GM23338 (cell line): ENCODE data around the gene OR2M5. TPM values are rescaled to one million over a fixed set of nuclear protein-coding genes. Genes with fewer than 3 reads are reported as not detected.

Source experiments
- ATAC-seq: fragments of 200-7000 bp; cut with Tn5 transposase; 3 replicates; pipeline ENCODE4 v1.9.1; 2020
- DNase-seq: peaks from one replicate; pipeline ENCODE4 v3.0.0-alpha.2; 2015; ENCODE audit warnings: low spot score
- H2AFZ ChIP-seq: fragments of 200-600 bp; sonication (generic); 2 replicates; pipeline ENCODE4 v1.8.0; 2016; ENCODE audit warnings: antibody characterized with exemption, mild to moderate bottlenecking, moderate library complexity
- H3F3A ChIP-seq: fragments of 200-600 bp; sonication (generic); replicated peaks from 2 replicates; pipeline ENCODE4 v1.8.0; 2017; ENCODE audit warnings: antibody characterized with exemption, mixed run types, low read depth
- H3K27ac ChIP-seq: fragments of 200-600 bp; sonication (generic); 2 replicates; pipeline ENCODE4 v1.6.1; 2016; ENCODE audit warnings: low read depth
- H3K27me3 ChIP-seq: fragments of 200-600 bp; sonication (generic); 2 replicates; pipeline ENCODE4 v1.8.0; 2016; ENCODE audit warnings: mild to moderate bottlenecking, mixed run types, moderate library complexity; ENCODE audit not compliant: insufficient read depth
- H3K36me3 ChIP-seq: fragments of 200-600 bp; sonication (generic); 2 replicates; pipeline ENCODE4 v1.8.0; 2016; ENCODE audit warnings: mild to moderate bottlenecking; ENCODE audit not compliant: insufficient read depth
- H3K4me1 ChIP-seq: fragments of 200-600 bp; sonication (generic); 2 replicates; pipeline ENCODE4 v1.8.0; 2016; ENCODE audit warnings: mild to moderate bottlenecking, moderate library complexity; ENCODE audit not compliant: insufficient read depth
- H3K4me2 ChIP-seq: fragments of 200-600 bp; sonication (generic); 2 replicates; pipeline ENCODE4 v1.7.1; 2017; ENCODE audit warnings: mixed run types
- H3K4me3 ChIP-seq: fragments of 200-600 bp; sonication (generic); 2 replicates; pipeline ENCODE4 v1.6.1; 2016; ENCODE audit warnings: mixed run types
- H3K79me2 ChIP-seq: fragments of 200-600 bp; sonication (generic); replicated peaks from 2 replicates; pipeline ENCODE4 v1.8.0; 2017; ENCODE audit warnings: mild to moderate bottlenecking; ENCODE audit not compliant: insufficient read depth
- H3K9me2 ChIP-seq: fragments of 200-600 bp; sonication (generic); 2 replicates; pipeline ENCODE4 v1.8.0; 2017; ENCODE audit not compliant: insufficient read depth
- H4K20me1 ChIP-seq: fragments of 200-600 bp; sonication (generic); replicated peaks from 2 replicates; pipeline ENCODE4 v1.8.0; 2017; ENCODE audit warnings: mild to moderate bottlenecking; ENCODE audit not compliant: insufficient read depth
- H3K27ac Mint-ChIP-seq: 2 replicates; pipeline ENCODE4 v1.8.0; 2020; ENCODE audit warnings: inconsistent platforms, mild to moderate bottlenecking, moderate library complexity, mixed read lengths
- H3K27me3 Mint-ChIP-seq: 3 replicates; pipeline ENCODE4 v1.8.0; 2022; ENCODE audit warnings: low read depth, mild to moderate bottlenecking, moderate library complexity, mixed read lengths, inconsistent platforms; ENCODE audit not compliant: insufficient read depth, poor library complexity
- H3K36me3 Mint-ChIP-seq: 3 replicates; pipeline ENCODE4 v1.8.0; 2021; ENCODE audit warnings: low read depth, mild to moderate bottlenecking, inconsistent platforms, moderate library complexity, mixed read lengths
- H3K4me1 Mint-ChIP-seq: 3 replicates; pipeline ENCODE4 v1.8.0; 2020; ENCODE audit warnings: mild to moderate bottlenecking, inconsistent platforms, mixed read lengths
- H3K4me3 Mint-ChIP-seq: 3 replicates; pipeline ENCODE4 v1.8.0; 2021; ENCODE audit warnings: moderate library complexity, mild to moderate bottlenecking, inconsistent platforms, mixed read lengths
- H3K9me3 Mint-ChIP-seq: 3 replicates; pipeline ENCODE4 v1.8.0; 2020; ENCODE audit warnings: moderate library complexity, mild to moderate bottlenecking, inconsistent platforms, mixed read lengths
- CREB1 ChIP-seq: fragments of 250-450 bp; sonication (Bioruptor Pico); IDR thresholded peaks from 2 replicates; pipeline ENCODE4 v1.5.0; 2020; ENCODE audit warnings: low read depth, mild to moderate bottlenecking, moderate library complexity
- EZH2 ChIP-seq: fragments of 200-600 bp; sonication (generic); IDR thresholded peaks from one replicate; pipeline ENCODE4 v1.8.0; 2017; ENCODE audit warnings: antibody characterized with exemption, mild to moderate bottlenecking, low read depth; ENCODE audit not compliant: unreplicated experiment
- EZH2phosphoT487 ChIP-seq: fragments of 200-600 bp; sonication (generic); IDR thresholded peaks from one replicate; pipeline ENCODE4 v1.8.1; 2018; ENCODE audit warnings: antibody characterized with exemption; ENCODE audit not compliant: unreplicated experiment
- NANOG ChIP-seq: IDR thresholded peaks from 2 replicates; pipeline ENCODE4 v1.6.1; 2016; ENCODE audit warnings: antibody characterized with exemption, borderline replicate concordance
- POLR2AphosphoS5 ChIP-seq: IDR thresholded peaks from 2 replicates; pipeline ENCODE4 v1.6.1; 2016; ENCODE audit warnings: antibody characterized with exemption, low read depth
- polyA plus RNA-seq: library from polyadenylated mRNA; unstranded; fragments of >200 nt; fragmentation: Nextera tagmentation; extraction: Ambion mirVana; gene quantifications from 2 replicates; pipeline ENCODE4 v1.2.1, GENCODE V29; 2016
- total RNA-seq: library from RNA; depleted of rRNA; stranded (reverse); fragments of >200 nt; shearing (Covaris generic); gene quantifications from 2 replicates; pipeline ENCODE4 v1.2.3, GENCODE V29; 2014
- TF ChIP-seq, protein P1 (sequence below): IDR thresholded peaks from 2 replicates; pipeline ENCODE4 v1.6.1; 2016; ENCODE audit warnings: antibody characterized with exemption
- TF ChIP-seq, protein P2 (sequence below): fragments of 250-450 bp; sonication (Bioruptor Pico); IDR thresholded peaks from 2 replicates; pipeline ENCODE4 v1.5.0; 2020; ENCODE audit warnings: mild to moderate bottlenecking, moderate library complexity

The OR2M5 gene
- total and polyA plus RNA-seq, 2 experiments from 2014 or later = not detected

DNA sequence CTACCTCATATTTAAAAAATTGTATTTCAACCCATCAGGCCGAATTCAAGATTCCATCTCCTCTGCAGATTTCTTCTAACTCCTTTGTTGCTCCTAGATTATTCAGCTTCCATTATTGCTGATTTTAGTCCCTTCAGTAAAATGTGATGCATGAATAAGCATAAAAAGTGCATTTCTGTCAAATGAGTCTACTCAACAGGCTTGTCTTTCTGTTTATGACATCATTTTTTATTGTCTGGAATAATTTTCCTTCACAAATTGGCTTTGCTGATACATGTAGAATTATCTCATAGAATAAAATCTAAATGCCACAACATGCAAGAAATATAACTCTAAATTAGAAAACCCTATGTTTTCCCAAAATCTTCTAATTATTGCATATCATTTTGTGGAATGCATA lies 1.6 kb upstream of the OR2M5 start:
- peaks cover 31% of the 10 kb centered on the region; the same call in 2 of the 3 replicates for H3K36me3 Mint-ChIP-seq
- Histone ChIP-seq H3K9me2 (no peaks in the 10 kb centered on the region), H3K4me1 (no peaks in the 10 kb centered on the region), H3K4me3 (no peak overlapping the region), H3K4me2 (no peak overlapping the region), H2AFZ (no peak overlapping the region), H3K79me2 (no peaks in the 10 kb centered on the region), H3K36me3 (peaks cover 5% of the 10 kb centered on the region), H3K27ac (no peak overlapping the region), H4K20me1 (no peaks in the 10 kb centered on the region), H3F3A (no peaks in the 10 kb centered on the region), H3K27me3 (no peaks in the 10 kb centered on the region)
- no peak overlapping the region for H3K27ac Mint-ChIP-seq
- TF ChIP-seq, protein P1, sequence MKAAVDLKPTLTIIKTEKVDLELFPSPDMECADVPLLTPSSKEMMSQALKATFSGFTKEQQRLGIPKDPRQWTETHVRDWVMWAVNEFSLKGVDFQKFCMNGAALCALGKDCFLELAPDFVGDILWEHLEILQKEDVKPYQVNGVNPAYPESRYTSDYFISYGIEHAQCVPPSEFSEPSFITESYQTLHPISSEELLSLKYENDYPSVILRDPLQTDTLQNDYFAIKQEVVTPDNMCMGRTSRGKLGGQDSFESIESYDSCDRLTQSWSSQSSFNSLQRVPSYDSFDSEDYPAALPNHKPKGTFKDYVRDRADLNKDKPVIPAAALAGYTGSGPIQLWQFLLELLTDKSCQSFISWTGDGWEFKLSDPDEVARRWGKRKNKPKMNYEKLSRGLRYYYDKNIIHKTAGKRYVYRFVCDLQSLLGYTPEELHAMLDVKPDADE = no peak
- TF ChIP-seq, protein P2, sequence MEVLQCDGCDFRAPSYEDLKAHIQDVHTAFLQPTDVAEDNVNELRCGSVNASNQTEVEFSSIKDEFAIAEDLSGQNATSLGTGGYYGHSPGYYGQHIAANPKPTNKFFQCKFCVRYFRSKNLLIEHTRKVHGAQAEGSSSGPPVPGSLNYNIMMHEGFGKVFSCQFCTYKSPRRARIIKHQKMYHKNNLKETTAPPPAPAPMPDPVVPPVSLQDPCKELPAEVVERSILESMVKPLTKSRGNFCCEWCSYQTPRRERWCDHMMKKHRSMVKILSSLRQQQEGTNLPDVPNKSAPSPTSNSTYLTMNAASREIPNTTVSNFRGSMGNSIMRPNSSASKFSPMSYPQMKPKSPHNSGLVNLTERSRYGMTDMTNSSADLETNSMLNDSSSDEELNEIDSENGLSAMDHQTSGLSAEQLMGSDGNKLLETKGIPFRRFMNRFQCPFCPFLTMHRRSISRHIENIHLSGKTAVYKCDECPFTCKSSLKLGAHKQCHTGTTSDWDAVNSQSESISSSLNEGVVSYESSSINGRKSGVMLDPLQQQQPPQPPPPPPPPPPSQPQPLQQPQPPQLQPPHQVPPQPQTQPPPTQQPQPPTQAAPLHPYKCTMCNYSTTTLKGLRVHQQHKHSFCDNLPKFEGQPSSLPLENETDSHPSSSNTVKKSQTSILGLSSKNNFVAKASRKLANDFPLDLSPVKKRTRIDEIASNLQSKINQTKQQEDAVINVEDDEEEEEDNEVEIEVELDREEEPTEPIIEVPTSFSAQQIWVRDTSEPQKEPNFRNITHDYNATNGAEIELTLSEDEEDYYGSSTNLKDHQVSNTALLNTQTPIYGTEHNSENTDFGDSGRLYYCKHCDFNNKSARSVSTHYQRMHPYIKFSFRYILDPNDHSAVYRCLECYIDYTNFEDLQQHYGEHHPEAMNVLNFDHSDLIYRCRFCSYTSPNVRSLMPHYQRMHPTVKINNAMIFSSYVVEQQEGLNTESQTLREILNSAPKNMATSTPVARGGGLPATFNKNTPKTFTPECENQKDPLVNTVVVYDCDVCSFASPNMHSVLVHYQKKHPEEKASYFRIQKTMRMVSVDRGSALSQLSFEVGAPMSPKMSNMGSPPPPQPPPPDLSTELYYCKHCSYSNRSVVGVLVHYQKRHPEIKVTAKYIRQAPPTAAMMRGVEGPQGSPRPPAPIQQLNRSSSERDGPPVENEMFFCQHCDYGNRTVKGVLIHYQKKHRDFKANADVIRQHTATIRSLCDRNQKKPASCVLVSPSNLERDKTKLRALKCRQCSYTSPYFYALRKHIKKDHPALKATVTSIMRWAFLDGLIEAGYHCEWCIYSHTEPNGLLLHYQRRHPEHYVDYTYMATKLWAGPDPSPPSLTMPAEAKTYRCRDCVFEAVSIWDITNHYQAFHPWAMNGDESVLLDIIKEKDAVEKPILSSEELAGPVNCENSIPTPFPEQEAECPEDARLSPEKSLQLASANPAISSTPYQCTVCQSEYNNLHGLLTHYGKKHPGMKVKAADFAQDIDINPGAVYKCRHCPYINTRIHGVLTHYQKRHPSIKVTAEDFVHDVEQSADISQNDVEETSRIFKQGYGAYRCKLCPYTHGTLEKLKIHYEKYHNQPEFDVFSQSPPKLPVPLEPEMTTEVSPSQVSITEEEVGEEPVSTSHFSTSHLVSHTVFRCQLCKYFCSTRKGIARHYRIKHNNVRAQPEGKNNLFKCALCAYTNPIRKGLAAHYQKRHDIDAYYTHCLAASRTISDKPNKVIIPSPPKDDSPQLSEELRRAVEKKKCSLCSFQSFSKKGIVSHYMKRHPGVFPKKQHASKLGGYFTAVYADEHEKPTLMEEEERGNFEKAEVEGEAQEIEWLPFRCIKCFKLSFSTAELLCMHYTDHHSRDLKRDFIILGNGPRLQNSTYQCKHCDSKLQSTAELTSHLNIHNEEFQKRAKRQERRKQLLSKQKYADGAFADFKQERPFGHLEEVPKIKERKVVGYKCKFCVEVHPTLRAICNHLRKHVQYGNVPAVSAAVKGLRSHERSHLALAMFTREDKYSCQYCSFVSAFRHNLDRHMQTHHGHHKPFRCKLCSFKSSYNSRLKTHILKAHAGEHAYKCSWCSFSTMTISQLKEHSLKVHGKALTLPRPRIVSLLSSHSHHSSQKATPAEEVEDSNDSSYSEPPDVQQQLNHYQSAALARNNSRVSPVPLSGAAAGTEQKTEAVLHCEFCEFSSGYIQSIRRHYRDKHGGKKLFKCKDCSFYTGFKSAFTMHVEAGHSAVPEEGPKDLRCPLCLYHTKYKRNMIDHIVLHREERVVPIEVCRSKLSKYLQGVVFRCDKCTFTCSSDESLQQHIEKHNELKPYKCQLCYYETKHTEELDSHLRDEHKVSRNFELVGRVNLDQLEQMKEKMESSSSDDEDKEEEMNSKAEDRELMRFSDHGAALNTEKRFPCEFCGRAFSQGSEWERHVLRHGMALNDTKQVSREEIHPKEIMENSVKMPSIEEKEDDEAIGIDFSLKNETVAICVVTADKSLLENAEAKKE (CRISPR knock-in tag) = no peak
- peaks cover 6% of the 10 kb centered on the region for H3K27me3 Mint-ChIP-seq
- no peak for ATAC-seq
- H3K4me1 Mint-ChIP-seq = no peaks in the 10 kb centered on the region
- H3K4me3 Mint-ChIP-seq = no peak overlapping the region
- no peak for DNase-seq
- peaks cover 96% of the 10 kb centered on the region for H3K9me3 Mint-ChIP-seq

DNA sequence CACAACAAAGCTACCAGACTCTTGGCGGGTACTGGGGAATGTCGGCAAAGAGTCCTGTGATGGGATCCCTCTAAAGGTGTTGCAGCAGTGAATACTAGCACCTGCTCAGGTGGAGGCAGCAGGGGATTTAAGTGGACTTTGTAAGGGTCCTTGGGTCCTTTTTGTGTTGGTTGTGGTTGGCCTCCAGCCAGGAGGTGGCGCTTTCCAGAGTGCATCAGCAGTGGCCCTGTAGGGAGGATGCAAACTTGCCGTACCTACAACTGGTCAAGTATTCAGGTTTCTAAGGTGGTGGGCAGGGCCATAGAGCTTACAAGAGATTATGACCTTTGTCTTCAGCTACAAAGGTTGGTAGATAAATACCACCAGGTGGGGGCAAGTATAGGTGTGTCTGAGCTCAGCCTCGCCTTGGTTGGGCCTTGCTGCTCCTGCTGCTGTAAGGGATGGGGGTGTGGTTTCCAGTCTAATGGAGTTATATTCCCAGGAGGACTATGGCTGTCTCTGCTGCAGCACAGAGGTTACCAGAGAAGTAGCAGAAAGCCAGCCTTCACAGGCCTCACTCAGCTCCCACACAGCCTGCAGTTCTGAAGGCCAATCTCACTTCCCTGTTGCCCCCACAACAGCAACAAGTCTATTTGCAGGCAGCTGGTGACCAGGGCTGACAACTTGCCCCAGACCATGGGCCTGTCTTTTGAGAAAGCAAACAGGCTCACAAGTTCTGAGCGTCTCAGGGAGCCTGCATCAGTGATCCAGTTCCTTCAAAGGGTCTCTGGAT lies 7.3 kb downstream of the OR2M5 start:
- DNase-seq (no peak), ATAC-seq (no peak)
- Histone ChIP-seq H2AFZ (no peak overlapping the region), H3K4me3 (no peak overlapping the region), H3K27ac (no peak overlapping the region), H3K9me2 (no peaks in the 10 kb centered on the region), H3K4me1 (no peaks in the 10 kb centered on the region), H3K4me2 (no peak overlapping the region), H3K36me3 (peaks cover 9% of the 10 kb centered on the region; the same call in 1 of the 2 replicates), H4K20me1 (no peaks in the 10 kb centered on the region), H3K27me3 (no peaks in the 10 kb centered on the region), H3K79me2 (no peaks in the 10 kb centered on the region), H3F3A (no peaks in the 10 kb centered on the region)
- Mint-ChIP-seq H3K4me1 (no peaks in the 10 kb centered on the region), H3K27ac (no peak overlapping the region), H3K36me3 (peaks cover 20% of the 10 kb centered on the region), H3K27me3 (peaks cover 3% of the 10 kb centered on the region), H3K9me3 (peaks cover 86% of the 10 kb centered on the region), H3K4me3 (no peak overlapping the region)
- TF ChIP-seq NANOG (no peak), EZH2phosphoT487 (no peak), CREB1 (CRISPR knock-in tag) (no peak), EZH2 (no peak), POLR2AphosphoS5 (no peak)
- TF ChIP-seq, protein P1 = no peak
